ENCODE measurements around the gene RBM18.

Gene RBM18

GRCh38 chr9:122204055-122204454 lies 60.6 kb downstream of the RBM18 start:
- no peak for DNase-seq (ENCODE audit: low read depth)

- no peak for DNase-seq (ENCODE audit: low read depth)
These were observed 62.5 kb downstream of the RBM18 start for GRCh38 chr9:122202111-122202510.

DNA sequence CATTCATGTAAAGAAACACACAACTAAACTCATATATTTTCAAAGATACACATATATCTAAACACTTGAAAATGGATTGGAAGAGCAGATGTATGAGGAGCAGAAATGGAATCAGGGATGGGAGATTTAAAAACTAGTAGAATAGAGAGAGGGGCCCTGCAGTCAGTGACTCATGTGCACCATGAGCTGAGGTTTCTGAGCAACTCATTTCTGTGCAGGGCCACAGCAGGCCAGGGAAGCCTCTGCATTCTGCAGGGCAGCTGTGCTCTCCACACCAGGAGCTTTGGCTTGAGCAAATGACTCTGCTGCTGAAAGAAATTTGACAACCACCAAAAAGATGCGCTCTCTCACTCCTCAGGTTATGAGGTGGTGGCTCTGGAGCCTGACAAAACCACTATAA lies 63.0 kb downstream of the RBM18 start:
- no peak for DNase-seq (ENCODE audit: low read depth)

DNA sequence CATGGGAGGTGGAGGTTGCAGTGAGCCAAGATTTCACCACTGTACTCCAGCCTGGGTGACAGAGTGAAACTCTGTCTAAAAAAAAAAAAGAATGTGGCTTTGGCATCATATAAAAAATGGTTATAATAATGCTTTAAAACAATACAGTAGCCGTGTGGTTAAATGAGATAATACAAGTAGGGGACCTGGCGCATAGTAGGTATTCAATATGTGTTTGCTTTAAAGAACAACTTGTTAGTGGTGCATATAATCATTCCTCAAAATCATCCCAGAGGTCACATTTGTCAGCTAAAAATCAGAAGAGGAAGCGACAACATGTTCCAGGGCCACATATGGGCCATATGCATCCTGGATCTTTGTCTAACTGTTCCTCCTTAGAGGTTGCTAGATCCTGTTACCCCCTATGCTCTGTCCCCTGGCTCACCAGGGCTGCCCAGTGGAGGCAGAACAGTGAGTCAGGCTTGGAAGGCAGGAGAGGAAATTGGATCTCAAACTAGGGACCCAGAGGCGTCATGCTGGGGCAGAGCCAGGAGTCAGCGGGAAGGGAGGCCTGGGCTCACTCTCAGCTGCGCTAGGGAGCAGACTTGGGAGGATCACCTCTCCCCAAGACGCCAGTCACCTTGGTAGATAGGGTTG lies 63.6 kb downstream of the RBM18 start:
- DNase-seq (ENCODE audit: low read depth), result no peak

DNA sequence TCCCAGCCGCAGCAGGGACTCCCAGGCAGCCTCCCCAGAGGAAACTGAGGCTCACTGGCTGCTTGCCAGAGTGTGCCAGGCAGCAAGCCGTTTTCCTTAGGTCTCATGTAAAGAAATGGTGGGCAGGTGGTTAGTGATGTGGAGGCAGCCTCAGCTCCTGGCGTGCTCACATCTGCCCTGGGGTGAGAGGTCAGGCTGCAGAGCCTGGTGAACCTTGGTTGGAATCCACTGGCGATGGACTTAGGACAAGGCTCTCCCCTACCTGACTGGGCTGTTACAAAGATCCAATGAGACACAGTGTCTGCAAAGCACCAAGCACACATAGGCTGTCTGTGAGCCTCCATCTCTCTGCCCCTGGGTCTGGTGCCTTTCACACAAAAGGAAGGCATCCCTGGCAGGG lies 66.8 kb downstream of the RBM18 start:
- no peak for DNase-seq (ENCODE audit: low read depth)

DNA sequence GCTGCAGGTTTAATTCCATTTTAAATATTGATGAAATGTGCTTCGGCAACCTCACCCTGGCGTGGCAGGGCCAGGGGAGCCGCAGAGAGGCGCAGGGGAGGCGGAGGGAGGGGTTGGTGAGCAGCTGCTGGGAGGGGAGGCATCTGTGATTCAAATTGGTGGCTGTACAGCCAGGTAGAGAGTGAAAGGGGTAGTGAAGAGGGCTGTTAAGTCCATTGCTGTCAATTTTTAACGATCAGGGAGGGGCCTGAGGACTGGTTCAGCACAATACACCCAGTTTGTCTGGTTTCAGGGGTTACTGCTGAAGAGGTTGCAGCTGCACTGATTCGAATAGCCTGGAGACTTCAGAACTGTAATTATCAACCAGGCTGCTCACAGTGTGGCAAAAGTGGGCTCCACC lies 67.2 kb downstream of the RBM18 start:
- no peak for DNase-seq (ENCODE audit: low read depth)

DNA sequence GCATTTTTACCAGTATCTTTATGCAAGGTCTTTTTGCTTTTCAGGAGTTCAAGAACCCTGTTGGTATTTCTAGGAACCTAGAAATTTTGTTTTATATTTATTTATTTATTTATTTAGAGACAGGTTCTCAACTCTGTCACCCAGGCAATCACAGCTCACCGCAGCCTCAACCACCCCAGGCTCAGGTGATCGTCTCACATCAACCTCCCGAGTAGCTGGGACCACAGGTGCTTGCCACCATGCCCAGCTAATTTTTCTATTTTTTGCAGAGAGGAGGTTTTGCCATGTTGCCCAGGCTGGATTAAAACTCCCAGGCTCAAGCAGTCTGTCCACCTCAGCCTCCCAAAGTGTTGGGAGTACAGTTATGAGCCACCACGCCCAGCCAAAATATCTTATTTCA lies 68.8 kb downstream of the RBM18 start:
- no peak for DNase-seq (ENCODE audit: low read depth)

DNA sequence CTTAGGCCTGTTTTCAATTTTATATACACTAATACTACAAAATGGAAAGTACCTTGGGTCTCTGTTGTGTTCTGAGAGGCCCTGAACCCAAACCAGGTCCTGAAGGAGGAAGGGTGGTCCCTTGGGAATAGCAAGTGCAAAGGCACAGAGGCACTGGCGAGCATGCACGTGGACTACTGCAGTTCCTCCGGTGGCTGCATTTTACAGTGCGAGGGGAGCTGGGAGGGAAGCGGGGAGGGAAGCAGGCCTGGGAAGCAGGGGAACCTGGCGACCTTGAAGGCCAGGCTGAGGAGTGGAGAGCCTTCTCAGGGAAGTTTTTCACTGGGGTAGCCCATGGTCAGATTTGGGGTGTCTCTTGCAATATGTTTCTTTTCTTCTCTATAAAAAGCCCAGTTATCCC lies 71.0 kb downstream of the RBM18 start:
- DNase-seq (ENCODE audit: low read depth), result no peak

DNA sequence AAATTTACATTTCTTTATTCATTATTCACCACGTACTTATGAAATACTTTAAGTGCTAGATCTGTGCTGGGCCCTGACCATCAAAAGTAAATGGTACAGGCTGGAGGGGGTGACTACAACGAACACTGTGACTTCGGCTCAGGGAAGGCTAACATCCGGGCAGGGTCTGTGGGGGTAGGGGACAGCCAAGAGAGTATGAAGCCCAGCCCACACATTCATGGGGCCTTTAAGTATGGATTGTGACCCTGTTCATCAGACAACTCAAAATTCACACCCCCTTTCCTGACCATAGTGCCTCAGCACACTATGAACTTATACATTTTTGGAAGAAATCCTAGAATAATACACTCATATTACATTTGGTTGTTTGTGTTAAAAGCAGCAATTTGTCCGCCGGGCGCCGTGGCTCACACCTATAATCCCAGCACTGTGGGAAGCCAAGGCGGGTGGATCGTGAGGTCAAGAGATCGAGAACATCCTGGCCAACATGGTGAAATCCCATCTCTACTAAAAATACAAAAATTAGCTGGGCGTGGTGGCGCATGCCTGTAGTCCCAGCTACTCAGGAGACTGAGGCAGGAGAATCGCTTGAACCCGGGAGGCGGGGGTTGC lies 71.6 kb downstream of the RBM18 start:
- no peak for DNase-seq (ENCODE audit: low read depth)

GRCh38 chr9:122192261-122192875 lies 72.3 kb downstream of the RBM18 start:
- no peak for DNase-seq (ENCODE audit: low read depth)

- DNase-seq (ENCODE audit: low read depth), result no peak
These were observed 73.1 kb downstream of the RBM18 start for GRCh38 chr9:122191584-122191983.

DNA sequence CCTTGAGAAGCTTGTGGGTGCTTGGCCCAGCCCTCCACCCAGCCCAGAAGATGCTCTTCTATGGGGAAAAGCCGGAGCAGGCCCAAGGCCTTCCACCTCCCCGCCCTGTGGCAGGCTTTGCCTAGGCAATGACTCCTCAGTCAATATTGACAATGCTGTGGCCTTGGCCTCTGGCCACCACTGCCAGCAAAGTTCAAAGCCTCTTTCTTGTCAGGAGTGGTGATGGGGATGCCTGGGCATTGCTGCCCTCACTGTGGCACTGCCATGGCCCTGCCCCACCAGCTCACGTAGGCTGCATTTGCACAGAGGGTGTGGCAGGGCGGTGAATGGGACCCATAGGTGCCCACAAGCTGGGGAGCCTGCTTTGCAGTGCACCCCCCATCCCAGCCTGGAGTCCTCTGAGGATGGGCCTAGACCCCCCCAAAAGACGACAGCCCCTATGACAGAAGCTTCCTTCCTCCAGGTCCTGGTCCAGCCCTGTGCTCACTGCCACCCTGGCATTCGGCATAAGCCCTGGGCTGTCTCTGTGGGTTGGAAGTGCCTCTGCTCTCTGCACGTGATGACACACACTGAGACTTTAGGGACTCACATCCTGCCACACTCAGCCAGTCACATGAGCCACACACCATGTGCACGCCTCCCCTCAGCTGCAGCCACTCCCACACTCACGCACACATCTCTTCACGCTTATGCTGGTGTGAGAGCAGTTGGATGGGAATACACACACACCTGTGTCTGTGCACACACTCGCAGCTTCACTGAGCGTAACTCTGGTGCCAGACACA lies 73.9 kb downstream of the RBM18 start:
- no peak for DNase-seq (ENCODE audit: low read depth)

DNA sequence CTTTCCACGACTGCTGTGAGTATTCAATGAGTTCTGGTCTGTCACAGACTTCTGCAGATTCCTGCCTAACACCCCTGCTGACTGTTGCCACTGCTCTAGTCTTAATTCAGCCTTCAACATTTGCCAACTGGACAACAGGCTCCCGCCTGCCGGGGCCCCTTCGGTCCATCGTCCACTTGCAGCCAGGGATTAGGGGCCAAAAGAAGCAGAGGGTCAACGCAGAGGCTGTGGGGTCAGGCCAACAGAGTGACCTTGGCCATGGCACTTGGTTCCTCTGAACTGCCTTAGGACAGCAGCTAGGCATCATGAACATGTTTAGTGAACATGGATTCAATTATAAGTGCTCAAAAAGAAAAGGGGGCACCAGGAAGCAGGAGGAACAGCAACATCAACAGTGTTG lies 76.3 kb downstream of the RBM18 start:
- no peak for DNase-seq (ENCODE audit: low read depth)

Measured in HS-27A (cell line).